Fibroblast of peridontal ligament (primary cell): Measurements from ENCODE around the gene POLR2L.

Source experiments
- DNase-seq: peaks from one replicate; pipeline ENCODE4 v3.0.0-alpha.2; 2010; ENCODE audit errors: extremely low read depth

Gene POLR2L

DNA sequence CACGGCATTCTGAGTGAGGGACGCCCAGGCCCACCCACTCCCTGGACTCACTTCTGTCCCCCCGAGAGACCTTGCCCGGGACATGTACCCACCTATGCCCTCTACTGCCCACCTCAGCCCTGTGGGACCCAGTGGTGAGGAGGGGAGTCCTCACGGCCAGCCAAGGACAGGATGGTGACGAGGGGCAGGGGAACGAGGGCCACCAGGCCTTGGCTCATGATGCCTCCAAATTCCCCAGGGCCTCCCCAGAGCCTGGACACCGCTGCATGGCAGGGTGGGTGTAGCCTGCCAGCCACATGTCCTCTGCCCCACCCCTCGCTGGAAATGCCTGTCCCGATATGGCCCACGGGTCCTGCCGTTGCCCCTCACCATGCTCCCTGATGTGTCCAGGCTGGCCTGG is 26.5 kb upstream of the POLR2L start:
- no peak for DNase-seq

DNA sequence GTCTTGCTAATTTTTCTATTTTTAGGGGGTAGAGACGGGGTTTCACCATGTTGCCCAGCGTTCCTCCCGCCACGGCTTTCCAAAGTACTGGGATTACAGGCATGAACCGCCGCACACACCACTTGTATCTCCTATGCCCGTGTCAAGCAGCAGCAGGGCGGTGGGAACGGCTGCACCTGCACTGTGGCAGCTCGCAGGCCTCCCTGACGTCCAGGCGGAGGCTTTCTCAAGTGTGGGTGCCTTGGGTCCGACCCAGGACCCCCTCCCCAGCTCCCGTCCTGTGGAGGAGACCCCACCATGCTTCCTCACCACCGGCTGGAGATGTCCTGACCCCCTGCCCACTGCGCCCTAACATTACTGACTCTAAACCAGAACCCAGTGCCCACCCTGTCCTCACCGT is 26.1 kb upstream of the POLR2L start:
- DNase-seq, result no peak

DNA sequence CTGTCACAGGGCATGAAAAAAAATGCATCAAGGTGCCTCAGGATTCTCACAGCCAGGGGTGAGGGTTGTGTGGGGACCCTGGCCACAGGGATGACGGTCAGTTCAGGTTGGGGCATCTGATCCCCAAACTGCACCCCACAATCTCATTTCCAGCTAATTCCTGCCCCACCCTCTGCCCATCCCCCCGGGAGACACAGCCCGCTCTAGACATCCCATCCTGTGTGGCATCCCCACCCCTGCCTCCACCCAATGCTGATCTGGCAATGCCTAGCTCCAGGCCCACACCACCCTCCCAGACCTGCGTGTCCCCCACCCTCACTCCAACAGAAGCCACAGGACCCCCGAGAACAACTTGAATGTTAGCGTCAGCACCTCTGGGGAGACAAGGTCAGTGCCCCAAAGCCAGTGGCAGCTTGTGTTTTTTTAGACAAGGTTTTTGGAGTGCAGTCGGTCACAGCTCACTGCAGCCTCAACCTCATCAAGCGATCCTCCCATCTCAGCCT is 25.6 kb upstream of the POLR2L start:
- DNase-seq, result no peak

DNA sequence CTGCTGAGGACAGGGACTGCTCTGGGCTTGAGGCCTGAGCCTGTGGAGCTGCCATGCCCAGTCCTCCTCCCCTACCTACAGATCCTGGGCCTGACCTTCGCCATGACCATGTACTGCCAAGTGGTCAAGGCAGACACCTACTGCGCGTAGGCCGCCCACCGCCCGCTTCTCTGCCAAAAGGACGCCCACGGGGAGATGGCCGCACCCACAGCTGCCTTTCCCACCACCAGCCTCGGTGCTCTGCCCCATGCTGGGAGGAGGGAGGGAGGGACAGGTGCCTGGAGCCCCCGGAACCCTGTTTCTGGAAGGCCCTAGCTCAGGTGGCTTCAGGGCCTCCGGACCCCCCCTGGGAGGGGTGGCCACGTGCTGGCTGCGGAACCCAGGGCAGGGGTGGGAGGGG is 24.2 kb upstream of the POLR2L start:
- no peak for DNase-seq

DNA sequence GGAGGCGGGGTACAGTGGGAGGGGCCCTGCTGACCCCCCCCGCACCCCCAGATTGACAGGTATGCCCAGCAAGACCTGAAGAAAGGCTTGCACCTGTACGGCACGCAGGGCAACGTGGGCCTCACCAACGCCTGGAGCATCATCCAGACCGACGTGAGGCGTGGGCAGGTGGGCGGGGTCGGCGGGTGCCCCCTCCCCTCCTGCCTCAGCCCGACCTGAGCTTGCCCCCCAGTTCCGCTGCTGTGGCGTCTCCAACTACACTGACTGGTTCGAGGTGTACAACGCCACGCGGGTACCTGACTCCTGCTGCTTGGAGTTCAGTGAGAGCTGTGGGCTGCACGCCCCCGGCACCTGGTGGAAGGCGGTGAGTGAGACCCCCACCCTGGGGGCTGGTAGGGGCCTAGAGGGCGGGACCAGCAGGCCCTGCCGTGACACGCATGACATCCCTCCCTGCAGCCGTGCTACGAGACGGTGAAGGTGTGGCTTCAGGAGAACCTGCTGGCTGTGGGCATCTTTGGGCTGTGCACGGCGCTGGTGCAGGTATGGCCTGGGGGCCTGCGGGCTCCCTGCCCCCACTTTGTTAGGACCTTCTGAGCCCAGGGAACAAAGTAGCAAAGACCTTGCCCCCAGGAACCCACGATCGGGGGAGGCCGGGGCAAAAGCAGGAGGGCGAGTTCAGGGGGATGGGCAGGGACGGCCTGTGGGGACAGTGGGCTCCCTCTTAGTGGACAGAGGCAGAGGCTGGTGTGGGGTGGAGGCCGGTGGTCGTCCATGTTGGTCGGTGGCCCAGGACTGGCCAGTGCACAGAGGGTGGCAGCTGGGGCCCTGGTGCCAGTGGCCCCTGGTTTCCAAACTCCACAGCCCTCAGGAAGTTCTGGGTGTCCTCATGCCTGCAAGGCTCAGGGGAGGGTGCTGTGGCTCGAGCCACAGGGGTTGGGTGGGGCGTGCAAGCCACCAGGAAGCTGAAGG is 23.4 kb upstream of the POLR2L start:
- DNase-seq, result no peak

DNA sequence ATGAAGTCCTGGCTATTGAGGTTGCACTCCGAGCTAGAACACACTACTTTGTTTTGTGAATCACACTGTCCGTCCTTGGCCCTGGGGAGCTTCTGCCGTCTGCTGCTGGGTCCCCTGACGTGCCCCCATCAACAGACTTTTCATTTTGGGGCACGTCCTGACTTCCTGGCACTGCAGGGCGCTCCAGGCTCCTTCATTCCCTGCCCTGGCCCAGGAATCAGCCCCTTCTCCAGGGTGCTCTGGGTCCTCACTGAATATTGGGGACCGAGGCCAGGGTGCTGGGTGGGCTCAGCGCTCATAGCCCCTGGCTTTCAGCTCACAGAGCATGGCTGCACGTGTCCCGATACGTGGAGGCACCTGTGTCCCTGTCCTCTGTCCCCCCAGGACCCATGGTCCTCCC is 22.6 kb upstream of the POLR2L start:
- DNase-seq, result no peak

DNA sequence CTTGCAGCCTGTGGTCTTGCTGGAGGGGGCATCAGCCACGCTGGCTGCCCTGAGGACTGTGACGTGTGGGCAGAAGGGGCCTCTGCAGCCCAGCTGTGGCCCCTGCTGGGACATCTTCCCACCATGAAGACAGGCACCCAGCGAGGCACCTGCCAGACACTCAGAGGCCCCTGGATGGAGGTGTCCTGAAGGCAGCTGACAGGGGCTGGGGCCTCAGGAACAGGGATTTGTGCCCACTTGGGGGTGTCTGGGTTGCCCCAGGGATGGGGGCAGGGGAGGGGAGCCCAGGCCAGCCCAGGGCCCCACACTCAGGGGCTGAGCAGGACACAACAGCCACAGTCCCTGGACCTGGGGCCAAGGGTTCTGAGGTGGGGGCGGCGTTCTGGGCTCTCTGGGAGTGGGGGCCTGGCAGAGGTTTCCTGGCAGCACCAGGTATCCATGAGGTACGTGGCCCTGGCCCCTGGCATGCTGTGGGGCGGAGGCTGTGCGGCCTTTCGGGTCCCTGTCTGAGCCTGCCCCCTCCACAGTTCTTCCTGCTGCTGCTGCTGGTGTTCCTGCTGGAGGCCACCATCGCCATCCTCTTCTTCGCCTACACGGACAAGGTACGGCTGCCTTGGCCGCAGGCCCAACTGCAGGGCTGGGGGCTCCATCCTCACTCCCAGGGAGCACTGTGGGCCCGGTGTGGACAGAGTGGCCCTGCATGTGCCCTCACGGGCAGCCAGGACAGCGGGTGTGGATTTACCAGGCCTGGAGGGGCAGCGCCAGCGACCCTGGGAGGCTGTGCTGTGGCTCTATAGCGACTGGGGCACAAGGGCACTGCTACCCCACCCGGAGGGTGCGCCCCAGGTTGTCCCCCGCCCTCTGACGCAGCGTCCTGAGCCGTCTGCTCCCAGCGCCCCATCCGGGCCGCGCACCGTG is 21.8 kb upstream of the POLR2L start:
- DNase-seq, result no peak

DNA sequence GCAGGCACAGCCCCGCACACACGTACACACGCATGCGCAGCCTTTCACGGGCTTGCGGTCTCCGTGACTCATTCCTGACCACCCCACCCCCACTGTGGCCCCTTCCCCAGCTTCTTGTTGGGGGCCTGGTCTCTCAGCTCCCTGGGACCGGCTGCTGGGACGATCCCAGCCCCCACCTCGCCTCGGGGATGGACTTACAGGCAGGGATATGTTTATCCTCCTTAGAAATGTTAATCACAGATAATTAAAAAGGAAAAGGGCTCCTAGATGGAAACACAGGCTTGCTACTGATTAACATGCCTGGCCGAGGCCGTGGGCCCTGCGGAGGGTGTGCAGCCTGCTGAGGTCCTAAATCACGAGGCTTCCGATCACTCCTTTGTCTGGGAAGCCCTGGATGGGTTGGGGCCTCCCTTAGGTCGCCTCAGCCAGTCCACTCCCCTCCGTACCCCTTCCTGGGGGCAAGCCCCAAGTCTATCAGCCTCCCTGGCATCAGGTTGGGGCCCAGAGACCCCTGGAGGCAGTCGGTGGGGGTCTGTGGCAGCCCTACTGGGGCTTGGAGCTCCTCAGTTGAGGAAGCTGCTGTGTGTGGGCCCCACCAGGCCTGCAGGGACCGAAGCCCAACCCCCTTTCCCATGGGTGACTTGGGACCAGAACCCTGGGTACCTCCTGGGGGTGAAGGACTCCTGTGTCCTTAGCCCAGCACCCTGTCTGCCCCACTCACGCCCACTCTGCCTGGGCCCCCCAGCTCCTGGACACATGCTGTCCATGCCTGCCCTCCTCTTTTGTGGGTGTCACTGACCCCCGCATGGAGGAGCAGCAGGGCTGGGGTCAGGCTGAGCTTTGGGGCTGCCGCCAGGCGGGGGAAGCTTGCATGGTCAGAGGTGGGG is 20.9 kb upstream of the POLR2L start:
- DNase-seq, result no peak

DNA sequence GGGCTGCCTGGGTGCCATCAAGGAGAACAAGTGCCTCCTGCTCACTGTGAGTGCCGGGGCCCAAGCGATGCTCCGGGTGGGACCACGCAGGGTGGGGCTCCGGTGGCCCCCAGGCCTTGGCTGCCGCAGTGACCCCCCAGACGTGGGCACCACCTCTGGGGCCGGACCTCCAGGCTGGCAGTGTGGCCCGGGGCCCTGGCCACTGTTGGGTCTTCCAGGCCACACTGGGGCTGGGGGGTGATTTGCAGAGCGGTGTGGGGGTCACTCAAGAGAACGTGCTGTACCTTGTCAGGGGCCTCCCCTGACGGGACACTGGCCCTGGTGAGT is 20.3 kb upstream of the POLR2L start:
- DNase-seq, result no peak

DNA sequence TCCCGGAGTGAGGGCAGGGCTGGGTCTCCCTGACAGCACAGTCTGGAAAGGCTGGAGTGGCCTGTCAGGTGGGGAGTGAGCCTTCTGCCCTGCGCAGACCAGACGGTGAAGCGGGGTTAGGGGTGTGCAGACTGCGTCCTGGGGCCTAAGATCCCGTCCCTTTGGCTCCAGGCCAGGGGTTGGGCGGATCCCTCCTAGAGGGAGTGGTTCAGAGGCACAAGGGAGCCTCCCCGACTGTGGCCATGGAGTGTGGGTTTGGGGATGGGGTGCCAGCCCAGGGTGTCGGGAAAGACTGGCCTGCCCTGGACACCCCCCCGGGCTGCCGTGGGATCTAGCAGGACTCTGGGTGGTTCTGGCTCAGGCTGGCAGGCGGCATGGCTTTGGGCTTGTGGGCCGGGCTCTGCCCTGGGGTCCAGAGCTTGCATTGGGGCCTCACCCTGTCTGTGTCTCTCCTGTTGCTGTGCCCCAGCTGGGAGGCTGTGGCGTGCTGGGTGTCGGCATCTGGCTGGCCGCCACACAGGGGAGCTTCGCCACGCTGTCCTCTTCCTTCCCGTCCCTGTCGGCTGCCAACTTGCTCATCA is 19.8 kb upstream of the POLR2L start:
- DNase-seq, result no peak

DNA sequence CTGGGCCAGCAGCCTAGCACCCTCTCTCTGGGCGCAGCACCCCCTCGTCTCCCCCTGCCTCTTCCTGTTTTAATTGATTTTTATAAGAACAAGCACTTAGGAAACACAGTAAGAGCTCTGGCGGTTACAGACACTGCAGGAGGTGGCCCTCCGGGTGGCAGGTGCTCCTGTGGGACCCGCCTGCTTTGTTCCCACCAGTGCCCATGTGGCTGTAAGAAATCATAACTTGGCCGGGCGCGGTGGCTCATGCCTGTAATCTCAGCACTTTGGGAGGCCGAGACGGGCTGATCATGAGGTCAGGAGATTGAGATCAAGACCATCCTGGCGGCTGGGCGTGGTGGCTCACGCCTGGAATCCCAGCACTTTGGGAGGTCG is 18.8 kb upstream of the POLR2L start:
- no peak for DNase-seq

DNA sequence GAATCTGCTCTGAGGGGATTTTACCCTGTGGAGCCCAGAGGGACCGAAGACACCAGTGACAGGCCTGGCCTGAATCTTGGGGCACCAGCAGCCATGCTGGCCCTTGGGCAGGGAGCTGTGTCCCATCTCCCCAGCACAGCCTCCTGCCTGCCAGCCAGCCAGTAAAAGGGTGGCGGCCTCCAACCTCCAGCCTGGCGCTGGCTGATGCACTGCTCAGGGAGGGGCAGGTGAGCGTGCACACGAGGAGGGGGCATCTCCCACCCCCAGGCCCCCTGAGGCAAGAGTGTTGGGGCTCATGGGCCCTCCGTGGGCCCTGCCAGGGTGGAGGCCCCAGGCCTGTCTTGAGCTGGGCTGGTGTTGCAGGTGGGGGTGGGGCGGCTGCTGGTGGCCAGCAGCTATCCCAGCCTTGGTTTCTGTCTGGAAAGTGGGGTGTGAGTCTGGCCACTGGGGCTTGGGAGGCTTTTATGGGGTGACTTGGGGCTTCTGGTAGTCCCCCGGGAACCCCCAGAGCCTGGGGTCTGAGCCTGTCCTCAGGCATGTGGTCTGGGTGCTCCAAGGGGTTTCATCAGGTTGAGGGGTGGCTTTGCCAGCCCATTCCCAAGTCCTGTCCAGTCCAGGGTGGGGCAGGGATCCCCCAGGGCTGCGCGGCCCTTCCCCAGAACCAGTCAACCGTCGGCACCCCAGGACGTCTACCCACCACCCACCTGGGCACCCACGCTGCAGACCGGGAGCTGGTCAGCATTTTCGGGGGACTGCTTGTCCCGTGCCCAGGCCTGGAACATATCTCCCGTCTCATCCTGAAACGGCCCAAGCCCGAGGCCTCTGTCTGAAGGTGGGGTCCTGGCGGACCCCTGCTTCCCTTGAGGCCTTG is 18.1 kb upstream of the POLR2L start:
- no peak for DNase-seq

DNA sequence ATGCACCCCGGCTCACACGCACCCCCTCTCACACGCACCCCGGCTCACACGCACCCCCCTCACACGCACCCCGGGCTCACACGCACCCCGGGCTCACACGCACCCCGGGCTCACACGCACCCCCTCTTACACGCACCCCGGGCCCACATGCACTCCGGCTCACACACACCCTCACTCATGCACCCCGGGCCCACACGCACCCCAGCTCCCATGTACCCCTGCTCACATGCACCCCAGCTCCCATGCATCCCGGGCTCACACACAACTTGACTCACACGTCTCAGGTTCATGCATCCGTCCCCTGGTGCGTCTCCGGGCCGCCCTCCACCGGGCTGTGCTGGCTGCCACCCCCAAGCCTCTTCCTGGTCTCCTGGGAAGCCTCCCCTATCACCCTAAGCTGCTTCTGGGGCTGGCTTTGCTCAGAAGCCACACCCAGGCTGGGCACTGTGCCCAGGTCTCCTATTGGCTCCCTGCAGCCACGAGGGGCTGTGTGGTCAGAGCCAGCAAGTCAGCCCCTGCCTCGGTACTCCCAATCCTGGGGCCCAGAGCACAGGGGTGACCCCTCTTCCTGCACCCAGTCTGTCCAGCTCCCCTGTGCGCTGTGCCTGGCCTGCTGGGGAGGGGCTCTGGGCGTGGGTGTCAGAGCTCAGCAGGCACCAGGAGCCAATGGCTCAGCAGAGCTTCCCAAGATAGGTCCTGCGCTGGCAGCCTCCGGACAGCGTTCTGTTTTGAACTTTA is 17.2 kb upstream of the POLR2L start:
- peak; percentile 79 for DNase-seq

DNA sequence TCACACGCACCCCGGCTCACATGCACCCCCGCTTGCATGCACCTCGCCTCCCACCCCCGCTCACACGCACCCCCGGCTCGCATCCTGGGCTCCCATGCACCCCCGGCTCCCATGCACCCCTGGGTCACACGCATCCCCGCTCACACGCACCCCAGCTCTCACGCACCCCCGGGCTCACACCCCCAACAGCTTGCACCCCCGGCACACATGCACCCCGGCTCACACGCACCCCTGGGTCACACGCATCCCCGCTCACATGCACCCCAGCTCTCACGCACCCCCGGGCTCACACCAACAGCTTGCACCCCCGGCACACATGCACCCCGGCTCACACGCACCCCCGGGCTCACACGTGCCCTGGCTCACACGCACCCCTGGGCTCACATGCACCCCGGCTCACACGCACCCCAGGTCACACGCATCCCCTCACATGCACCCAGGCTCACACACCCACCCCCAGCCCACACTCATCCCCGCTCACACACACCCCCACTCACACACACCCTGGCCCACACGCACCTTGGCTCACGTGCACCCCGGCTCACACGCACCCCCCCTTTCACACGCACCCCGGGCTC is 16.5 kb upstream of the POLR2L start:
- DNase-seq, result no peak

DNA sequence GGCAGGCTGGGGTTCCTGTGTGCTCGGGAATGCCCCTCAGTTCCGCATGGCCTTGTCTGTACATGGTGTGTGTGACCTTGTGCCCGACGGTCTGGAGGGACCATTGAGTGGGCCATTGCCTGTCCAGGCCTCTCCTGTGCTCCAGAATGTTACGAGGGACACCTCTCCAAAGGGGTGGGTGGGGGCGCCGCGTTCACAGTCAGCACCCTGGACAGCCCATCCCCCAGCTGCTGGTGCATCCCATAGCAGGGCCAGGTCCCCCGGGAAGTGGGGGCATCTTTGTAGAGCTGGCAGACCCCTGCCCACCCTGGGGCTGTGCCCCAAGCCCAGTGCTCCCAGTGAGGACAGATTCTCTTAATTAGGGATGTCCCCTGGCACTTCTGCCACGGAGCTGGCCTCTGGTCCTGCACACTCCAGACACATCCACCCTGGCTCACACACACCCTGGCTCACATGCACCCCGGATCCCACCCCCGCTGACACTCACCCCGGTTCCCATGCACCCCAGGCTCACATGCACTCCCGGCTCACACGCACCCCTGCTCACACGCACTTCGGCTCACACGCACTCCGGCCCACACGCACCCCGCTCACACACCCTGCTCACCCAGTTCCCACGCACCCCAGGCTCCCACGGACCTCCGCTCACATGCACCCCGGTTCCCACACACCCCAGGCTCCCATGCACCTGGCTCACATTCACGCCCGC is 15.9 kb upstream of the POLR2L start:
- no peak for DNase-seq

DNA sequence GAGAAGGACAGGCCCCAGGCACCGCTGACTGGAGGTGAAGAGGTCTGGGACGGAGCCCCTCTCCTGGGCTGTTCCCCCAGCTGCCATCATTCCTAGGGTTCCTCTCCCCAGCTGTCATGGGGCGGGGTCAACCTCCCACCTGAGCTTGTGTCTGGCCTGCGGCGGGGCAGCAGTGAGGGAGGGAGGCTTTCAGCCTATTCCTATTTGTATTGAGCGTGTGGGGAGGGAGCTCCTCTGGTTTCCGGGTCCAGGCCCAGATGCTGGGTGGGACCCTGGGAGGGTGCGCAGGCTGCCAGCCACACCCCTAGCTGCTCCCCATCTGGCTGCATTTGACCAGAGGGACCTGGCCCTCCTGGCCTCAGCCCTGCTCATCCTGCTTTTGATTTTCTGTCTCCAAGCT is 14.1 kb upstream of the POLR2L start:
- no peak for DNase-seq

DNA sequence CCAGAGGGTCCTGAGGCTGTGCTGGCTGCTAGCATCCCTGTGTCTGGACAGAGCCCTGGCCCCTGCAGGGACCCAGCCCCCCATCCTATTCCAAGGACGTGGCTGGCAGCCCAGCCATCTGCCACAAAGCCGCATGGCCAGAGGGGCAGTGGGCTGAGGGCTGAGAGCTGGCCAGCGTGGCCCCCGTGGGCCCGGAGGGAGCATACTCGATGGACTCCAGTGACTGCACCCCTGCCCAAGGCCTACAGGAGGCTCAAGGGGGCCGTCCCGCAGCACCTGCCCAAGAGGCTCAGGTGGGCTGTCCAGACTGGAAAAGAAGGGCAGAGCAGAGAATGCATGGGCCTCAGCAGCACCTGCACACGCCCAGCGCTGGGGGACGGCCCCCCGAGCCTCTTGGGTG is 13.5 kb upstream of the POLR2L start:
- DNase-seq, result no peak

DNA sequence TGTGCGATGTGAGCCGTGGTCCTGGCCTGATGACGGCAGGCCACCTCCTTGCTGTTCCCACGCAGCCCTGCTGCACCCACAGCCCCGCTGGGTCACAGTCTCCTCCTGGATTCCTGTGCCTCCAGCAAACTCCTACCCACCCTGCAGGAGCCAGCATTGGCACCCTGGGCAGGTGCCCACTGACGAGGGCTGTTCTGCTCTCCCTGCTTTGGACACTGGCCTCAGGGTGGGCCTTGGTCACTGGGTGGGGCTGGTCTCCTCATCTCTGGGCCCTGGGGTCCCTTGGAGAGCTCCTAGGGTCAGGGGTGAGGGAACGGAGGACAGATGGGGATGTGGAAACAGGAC is 13.0 kb upstream of the POLR2L start:
- DNase-seq, result no peak
